ENCODE measurements around the gene KCNJ15. TPM values are rescaled to one million over a fixed set of nuclear protein-coding genes. Genes with fewer than 3 reads are reported as not detected.

The KCNJ15 gene
- total and polyA plus RNA-seq, 2 of the 8 experiments (the other 6 are each of a cell fraction or from before 2014, with no cell fraction given), result under 0.01 TPM; not detected in 1

DNA sequence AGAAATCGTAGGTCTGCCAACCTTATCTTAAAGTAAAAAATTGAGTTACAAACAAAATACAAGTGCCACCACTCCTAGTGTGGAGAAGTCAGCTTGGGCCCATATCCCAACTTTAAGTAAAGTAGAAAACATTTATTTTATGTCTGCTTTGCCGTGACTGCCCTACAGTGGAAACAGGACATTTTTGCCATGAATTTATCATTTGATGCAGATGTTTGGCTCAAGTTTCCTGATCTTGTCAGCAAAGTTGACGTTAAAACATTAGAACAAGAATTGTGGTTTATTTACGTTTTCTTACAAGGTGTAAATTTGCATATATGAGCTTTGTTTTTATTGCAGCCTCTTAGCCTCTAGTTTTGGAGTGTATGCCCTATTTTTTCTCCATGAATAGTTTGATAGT, 17.1 kb upstream of the KCNJ15 start:
- Histone ChIP-seq H2BK12ac (ENCODE audit: low read depth, low read length) (no peak overlapping the region), H2AFZ (ENCODE audit: low read length) (no peak overlapping the region), H3K79me2 (ENCODE audit: control insufficient read depth in 1 of 2, insufficient read depth in 2 of 2, low read length in 2 of 2) (no peaks in the 10 kb centered on the region), H3K4me3 (ENCODE audit: extremely low read depth in 1 of 4, insufficient read depth in 2 of 4, low read depth in 3 of 4, low read length in 4 of 4) (no peak overlapping the region), H2BK20ac (ENCODE audit: low read length) (no peak overlapping the region), H3K18ac (ENCODE audit: extremely low read depth, low read length) (no peak overlapping the region), H3K56ac (replicated peaks; ENCODE audit: insufficient read length, low read depth, low read length) (no peak overlapping the region), H3K9me3 (ENCODE audit: insufficient read depth in 2 of 2, low read depth in 1 of 2, low read length in 1 of 2) (no peaks in the 10 kb centered on the region), H3K4me2 (ENCODE audit: insufficient read depth in 1 of 2, low read depth in 2 of 2, low read length in 2 of 2) (no peak overlapping the region), H3K4me1 (replicated peaks in 1 of 4; ENCODE audit: control insufficient read depth in 3 of 4, insufficient read depth in 4 of 4, low read length in 3 of 4) (no peaks in the 10 kb centered on the region), H3K36me3 (ENCODE audit: control insufficient read depth in 2 of 4, insufficient read depth in 4 of 4, low read length in 3 of 4) (no peaks in the 10 kb centered on the region), H2BK5ac (ENCODE audit: low read depth, low read length) (no peak overlapping the region), H3K4ac (replicated peaks; ENCODE audit: insufficient read length, low read depth, low read length) (no peak overlapping the region), H4K8ac (ENCODE audit: extremely low read depth, insufficient read depth, low read length) (no peak overlapping the region), H3K79me1 (ENCODE audit: low read depth, low read length) (no peaks in the 10 kb centered on the region), H3K23me2 (ENCODE audit: low read depth, low read length) (no peaks in the 10 kb centered on the region), H3K27ac (ENCODE audit: low read depth, low read length) (no peak overlapping the region), H4K5ac (ENCODE audit: insufficient read length, low read depth, low read length) (no peak overlapping the region), H3K9ac (replicated peaks in 1 of 4; ENCODE audit: extremely low read depth in 1 of 4, low read depth in 3 of 4, low read length in 3 of 4) (no peak overlapping the region), H2BK120ac (replicated peaks; ENCODE audit: low read depth, low read length) (no peak overlapping the region), H2BK15ac (ENCODE audit: low read length) (no peak overlapping the region), H2AK5ac (ENCODE audit: low read depth, low read length) (no peak overlapping the region), H3K27me3 (replicated peaks in 1 of 4; ENCODE audit: control insufficient read depth in 3 of 4, extremely low read depth in 1 of 4, insufficient read depth in 3 of 4, low read length in 3 of 4) (no peaks in the 10 kb centered on the region), H3K14ac (ENCODE audit: insufficient read length) (no peak overlapping the region), H4K91ac (replicated peaks; ENCODE audit: insufficient read length, low read length) (no peak overlapping the region), H4K20me1 (replicated peaks in 1 of 2; ENCODE audit: control insufficient read depth in 1 of 2, insufficient read depth in 2 of 2, low read length in 2 of 2) (no peaks in the 10 kb centered on the region), H3K23ac (ENCODE audit: insufficient read length) (no peak overlapping the region)
- TF ChIP-seq, protein P1, sequence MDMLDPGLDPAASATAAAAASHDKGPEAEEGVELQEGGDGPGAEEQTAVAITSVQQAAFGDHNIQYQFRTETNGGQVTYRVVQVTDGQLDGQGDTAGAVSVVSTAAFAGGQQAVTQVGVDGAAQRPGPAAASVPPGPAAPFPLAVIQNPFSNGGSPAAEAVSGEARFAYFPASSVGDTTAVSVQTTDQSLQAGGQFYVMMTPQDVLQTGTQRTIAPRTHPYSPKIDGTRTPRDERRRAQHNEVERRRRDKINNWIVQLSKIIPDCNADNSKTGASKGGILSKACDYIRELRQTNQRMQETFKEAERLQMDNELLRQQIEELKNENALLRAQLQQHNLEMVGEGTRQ (IDR thresholded peaks at IDR 0.05; ENCODE audit: low read length), result no peak
- no peak for TF ChIP-seq CBX8 (IDR thresholded peaks at IDR 0.05; ENCODE audit: borderline replicate concordance, low read depth, low read length)
- DNase-seq (ENCODE audit: low read depth in 1 of 2, low spot score in 2 of 2) (no peak), FAIRE-seq (no peak)
- ChIA-PET CTCF (ENCODE audit: partially characterized antibody) (interaction anchor here (0.6 kb wide), 1 partner anchor 30 kb away, joined by 3 read pairs; no protein-coding TSS in a partner anchor), POLR2A (ENCODE audit: partially characterized antibody) (no interaction called here)
- WGBS, 2 experiments (ENCODE audit: extremely low coverage in 1 of 2, insufficient coverage in 1 of 2, insufficient read length in 1 of 2, insufficient replicate concordance in 2 of 2, low coverage in 1 of 2, low lambda C conversion rate in 2 of 2, missing lambda C conversion rate in 1 of 2), result 92% methylated on average over 4 of the region's 4 CpGs; no CpG with 5 or more reads in 1 of the 2 experiments

Measured in H1 (cell line).